GM19397 (cell line): ENCODE measurements around the gene PKIG.
A peak's percentile ranks its signal among the peaks of the same experiment; 100 is the strongest.
"Not testable (repeated sequence)": the region's sequence is repeated elsewhere in the genome, so short reads cannot be mapped to it uniquely, and the experiment has no call there.

Experiments
- ATAC-seq: cut with Tn5 transposase; IDR thresholded peaks from one replicate; pipeline ENCODE4 v1.9.1; 2021; ENCODE audit warnings: mild to moderate bottlenecking, moderate library complexity; ENCODE audit not compliant: unreplicated experiment

The PKIG gene

DNA sequence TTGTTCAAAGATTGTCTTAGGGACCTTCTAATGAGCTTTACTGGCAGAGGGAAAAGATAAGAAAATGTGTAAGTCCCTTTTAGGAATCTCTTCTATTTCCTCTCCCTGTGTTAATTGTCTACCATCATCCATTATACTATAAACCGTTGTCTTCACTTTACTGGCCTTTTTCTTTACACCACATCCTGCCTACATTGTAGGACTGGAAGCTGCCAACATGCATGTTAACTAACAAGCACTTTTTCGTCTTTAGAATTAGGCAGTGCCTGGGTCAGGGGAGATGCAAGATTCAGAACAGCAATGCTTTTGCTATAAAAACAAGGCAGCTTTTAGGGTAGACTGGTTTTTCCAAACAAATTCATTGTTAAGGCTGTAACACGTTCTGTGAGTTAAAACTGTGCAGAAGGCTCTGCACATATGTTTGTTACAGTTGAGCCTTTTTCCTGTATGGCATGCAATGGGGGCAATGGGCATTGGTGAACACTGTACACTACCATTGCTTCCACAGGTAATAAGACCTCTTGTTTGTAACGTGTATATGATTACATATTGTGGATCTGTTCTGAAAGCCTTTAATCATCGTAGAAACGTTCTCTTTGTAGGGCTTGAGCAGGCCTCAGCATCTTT is 10.9 kb upstream of the PKIG start:
- ATAC-seq: no peak

DNA sequence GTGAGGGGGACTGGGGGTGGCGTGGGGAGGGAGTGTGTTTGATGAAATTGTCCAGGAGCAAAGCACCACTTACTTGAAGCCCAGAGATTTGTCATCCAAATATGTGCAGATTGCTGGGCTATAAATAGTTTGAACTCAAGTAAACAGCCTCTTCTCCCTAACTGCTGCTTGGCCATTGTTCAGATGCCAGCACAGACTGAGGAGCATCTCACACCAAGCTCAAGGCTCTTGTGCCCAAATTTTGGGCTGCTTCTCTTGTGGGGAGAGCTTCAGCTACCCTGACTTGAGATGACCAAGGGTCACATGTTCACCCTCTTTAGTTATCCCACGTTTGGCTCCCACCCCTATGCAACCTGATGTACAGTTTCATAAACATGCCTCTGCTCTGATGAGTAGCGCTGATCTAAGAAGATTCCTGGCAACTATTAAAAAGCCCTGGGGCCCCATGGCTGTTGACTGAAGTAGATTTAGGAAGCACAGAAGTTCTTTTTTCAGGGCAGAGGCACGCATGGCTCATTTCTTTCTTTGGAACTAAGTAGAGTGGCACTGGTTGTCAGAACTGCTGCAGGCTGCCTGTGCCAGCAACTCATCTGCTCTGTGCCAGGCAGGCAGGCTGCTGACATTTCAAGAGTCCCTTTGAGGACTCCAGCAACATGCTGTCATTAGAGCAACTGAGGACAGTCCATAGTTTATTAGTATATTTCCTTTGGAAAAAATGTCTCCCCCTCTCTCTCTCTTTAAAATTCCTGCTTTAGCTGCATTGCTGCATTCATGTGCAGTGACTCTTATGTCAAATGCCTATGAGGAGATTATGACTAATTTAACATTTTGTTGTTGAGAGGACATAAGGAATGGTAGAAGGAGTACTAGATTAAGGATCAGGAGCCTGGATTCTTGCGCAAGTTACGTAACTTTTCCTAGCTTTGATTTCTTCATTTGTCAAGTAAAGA is 9.6 kb upstream of the PKIG start:
- no peak for ATAC-seq

DNA sequence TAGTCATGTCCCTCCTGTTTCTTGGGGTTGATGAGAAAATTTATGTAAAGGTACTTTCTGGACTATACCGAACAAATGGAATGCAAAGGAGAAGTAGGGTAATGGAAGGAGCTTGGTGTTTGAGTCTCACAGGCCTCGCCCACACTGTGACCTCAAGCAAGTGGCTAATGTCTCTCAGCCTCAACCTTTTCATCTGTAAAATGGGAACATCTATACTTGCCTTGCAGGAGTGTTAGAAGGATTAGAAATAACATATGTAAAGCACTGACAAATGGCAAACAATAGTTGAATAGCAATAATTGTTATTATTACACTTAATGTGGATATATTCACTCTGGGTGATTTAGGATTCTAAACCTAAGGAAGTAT is 8.9 kb upstream of the PKIG start:
- no peak for ATAC-seq

DNA sequence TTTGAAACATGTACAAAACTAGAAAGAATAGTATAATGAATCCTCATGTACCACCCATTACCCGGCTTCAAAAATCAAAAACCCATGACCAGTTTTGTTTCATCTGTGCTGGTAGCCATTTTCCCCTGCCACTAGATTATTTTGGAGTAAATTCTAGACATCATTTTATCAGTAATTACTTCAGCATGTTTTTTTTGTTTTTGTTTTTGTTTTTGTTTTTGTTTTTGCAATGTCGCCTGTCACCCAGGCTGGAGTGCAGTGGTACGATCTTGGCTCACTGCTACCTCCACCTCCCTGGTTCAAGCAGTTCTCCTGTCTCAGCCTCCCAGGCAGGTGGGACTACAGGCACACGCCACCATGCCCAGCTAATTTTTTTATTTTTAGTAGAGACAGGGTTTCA is 8.0 kb upstream of the PKIG start:
- ATAC-seq: no peak

DNA sequence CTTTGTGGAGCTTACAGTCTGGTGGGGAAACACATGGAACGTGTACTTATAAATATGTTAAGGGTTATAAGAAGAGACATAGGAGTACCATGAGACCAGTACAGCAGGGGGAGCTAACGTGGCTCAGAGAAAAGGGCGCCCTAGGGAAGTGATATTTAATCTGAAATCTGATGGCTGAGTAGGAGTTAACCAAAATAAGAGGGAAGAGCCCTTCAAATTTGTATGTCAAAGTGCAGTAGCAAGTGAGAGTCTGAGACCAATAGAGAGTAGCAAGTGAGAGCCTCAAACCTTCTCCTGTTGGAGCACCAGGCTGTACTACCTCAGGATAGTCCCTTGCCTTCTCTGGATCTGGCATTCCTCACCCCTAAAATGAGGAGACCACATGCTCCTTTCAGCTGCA is 6.1 kb upstream of the PKIG start:
- no peak for ATAC-seq

DNA sequence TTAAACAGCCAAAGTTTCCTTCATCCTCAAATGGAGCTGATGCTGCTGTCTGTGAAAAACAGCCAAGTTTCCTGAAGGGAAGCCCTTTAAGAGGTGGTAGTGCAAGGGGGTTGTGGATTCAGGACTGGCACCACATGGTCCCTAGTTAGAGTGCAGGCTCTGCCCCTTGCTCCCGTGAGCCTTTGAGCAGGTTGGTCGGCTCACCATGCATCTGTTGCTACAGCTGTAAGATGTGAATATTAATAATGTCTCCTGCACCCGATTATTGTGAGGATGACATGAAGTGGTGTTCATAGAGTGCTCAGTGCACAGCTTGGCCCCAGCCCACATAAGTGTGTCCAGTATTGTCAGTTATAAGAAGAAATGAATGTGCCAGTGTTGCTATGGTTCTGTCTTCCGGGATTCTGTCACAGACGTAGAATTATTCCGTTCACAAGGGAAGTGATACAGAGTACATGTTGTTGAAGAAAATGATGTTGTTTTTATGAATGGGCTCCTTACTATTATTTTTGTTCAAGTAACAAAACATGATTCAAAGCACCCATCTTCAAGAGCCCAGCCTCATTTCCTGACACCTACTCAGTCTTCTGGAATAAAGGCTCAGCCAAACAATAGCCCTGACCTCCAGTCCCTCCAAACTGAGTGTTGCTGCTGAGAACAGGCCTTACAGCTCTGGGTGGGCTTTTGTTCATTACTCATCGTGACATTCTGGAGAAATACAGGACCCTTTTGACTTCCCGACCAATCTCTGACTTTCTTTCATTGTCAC is 2.9 kb upstream of the PKIG start:
- no peak for ATAC-seq

DNA sequence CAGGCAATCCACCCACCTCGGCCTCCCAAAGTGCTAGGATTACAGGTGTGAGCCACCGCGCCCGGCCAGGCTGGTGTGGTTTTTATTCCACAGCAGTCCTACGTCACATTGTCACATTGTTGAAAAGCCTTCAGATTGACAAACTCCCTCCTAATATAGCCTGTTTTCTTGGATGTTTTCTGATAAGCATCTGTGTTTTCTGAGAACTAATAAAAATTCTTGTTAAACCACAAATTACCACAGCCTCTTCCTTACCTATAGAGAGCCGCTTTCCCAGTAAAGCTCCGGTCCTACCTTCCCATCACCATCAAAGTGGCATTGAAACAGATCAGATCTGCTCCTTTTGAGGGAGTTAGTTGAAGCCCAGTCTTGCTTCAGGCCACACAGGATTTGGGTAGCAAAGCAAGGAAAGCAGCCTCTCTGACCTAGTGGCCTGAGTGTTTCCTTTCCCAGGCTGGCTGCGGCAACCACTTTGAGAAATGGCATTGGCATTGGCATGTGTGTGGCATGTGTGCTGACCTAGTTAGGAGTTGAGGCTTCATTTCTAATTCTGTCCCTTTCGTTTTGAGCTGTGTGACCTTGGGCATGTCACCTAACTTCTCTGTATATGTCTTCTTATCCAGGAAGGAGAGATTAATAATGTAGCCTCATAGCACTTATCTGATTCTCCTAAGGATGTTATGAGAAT is 1.7 kb upstream of the PKIG start:
- ATAC-seq: no peak

DNA sequence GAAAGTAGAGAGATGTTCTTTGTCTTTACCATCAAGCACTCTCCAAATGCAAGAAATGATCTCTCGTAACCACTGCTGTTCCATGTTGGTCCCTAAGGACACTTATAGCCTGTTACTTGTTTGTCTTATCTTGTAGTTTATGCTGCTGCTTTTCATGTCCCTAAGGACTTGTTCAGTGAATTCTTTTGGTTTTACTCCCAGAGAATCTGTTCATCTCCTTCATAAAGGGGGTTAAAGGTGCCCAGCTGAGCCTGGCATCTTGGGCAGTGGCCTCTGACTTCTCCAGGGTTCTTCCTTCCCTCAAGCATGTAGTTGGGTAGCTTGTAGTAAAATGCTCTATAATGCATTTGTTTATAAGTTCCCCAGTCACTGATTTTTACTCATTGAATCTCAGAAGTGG is 864 bp upstream of the PKIG start:
- no peak for ATAC-seq

DNA sequence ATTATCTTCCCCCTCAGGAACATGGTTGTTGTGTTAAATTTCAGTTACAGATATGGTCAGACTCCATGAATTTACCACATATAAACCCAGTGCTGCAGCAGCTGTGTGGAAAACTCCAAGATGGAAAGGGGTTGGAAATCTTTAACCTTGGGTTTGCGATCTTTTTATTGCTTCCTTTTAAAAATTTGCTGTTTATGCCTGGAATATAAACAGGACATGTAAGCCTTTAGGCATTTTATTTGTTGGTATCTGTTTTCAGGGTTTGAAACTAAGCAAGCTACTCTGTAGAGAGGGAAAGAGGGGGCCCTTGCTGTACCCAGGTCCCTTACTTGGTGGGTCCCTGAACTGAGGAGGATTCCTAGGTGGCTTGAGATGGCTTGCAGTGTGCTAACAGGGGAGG is 778 bp downstream of the PKIG start:
- ATAC-seq: no peak

DNA sequence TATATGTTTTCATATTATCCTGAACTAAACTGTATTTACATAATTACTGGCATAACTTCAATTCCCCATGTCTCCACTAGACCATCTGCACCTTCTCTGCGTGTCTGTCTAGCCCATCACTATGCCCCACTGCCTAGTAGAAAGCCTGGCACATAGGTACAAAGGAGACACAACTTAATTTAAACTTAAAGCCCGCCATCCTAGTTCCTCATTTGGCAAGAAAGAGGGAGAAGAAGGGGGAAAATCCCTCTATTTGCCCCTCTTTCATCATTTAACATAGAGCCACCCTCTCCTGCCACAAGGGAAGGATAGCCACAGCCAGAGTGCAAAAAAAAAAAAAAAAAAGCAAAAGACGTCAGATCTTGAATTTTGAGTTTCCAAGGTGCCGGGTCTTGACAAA is 1.8 kb downstream of the PKIG start:
- no peak for ATAC-seq

DNA sequence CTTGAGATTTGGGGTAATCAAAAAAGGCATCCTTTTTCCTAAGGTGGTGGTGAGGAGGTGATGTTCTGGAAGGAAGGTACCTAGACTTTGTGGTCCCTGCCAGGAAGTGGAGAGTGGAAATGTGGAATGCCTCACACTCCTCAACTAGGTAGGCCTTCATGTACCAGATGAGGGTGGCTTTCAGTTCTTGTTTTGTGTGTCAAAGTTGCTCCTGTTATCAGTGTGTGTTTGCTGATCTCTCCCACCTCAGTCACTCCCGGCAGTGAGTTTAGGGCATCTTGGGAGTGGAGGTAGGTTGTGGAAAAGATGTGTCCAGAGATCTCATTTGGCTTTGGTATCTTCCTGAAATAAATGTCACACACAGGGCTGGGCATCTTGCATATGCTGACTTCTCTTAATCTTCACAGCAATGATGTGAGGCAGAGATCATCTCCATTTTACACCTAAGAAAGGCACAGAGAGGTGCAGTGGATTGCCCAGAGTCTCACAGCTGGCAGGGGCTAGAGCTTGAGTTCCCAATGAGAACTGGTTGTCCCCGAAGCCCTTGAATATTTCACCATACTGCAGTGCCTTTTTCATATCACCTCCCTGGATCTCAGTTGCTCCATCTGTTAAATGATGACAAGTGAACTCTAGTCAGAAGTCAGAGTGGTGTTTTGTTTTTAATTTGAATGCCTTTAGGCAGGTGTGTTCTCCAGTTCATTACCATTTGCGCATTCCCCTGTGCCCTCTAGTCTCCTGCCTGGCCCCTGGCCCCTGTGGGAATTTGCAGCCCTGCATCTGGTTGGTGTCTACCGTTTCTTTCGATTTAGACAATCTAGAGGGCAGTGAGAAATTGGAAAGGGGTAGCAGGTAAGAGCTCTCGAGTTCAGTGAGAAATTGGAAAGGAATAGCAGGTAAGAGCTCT is 2.9 kb downstream of the PKIG start:
- ATAC-seq: no peak

DNA sequence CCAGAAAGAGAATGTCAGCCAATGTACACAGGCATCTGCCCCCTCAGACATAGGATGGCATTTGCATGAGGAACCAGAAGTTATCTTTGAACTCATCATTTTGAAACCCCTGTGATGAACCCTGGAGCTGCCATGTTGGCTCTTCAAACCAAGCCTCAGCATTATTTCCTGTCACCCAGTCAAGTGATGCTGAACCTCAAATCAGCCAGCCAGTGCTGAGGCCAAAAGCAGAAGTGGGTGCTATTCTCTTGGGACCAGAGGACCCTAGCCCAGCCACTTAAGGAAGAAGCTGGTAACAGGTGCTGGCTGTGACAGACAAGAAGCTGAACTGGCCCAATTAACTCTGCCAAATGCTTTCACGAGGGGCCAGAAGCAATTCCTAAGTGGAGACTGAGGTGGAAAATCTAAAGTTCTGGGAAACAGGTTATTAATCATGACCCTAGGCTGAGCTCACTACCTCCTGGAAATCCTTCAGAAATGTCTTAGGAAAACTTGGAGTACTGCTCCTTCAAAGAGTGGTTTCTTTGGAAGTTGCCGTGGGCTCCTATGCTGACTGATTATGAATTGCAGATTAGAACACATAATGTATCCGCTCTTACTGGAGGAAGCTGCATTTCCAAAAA is 4.0 kb downstream of the PKIG start:
- ATAC-seq: peak; percentile 73

DNA sequence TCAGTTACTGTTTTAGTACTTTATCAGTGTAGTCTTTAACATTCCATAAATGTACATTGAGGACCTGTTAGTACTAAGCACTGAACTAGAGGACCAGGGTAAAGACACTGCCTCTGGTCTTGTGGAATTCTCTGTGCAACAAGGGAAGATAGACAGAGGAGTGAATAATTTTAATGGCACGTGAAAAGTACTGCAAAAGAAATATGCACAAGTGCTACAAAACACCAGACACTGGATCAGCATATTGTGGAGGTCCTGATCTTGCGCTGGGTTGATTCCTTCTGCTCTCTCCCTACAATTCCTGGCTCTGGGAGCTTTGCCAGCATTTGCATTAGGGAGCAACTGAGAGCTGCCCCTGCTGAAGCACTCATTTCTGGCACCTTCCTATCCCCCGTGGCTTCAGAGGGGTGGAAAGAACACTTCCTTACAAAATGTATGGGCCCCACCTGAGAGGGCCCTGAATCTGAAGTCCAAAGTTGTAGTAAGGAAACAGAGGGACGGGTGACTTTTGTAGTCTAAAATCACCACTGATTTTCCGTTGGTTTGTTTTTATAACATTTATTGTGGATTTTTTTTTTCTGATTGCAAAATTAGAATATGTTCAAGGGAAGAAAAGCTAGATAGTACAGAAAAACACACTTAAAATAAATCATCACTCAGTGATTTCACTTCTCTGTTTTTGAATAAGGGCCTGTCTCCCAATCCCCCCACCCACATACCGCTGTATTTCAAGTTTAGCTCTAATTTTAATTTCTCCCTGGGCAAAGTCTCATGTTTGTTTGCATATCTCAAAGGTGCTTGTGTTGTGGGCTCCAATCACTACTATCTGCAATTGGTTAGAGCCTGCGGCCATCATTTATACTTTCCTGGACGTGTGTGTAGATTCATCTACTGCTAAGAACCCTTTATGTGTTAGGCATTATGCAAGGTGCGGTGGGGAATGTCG is 4.9 kb downstream of the PKIG start:
- ATAC-seq: no peak

DNA sequence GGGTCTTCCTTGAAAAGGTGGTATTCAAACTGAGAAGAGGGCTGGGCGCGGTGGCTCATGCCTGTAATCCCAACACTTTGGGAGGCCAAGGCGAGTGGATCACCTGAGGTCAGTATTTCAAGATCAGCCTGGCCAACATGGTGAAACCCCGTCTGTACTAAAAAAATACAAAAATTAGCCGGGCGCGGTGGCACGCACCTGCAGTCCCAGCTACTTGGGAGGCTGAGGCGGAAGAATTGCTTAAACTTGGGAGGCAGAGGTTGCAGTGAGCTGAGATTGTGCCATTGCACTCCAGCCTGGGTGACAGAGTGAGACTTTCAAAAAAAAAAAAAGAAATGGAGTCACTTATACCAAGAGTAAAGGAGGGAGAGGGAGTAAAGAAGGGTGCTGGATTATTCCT is 5.9 kb downstream of the PKIG start:
- ATAC-seq: not testable (repeated sequence)

DNA sequence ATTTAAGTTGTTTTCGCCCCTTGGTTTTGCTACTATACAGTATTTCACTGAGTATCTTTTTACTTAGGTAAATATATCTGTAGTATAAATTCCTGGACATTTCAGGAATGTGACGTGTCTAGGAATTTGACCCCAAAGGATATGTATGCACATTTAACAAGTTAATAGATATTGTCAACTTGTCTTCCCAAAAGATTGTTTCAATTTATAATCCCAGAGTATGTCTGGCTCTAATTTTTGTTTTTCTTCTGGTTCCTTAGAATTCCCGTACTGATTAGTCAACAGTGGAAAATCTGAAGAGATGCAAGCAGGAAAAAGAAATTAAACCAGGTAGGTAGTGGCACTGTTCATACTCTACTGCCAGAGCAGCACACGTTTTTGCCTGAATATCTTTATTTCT is 7.2 kb downstream of the PKIG start:
- ATAC-seq: no peak

DNA sequence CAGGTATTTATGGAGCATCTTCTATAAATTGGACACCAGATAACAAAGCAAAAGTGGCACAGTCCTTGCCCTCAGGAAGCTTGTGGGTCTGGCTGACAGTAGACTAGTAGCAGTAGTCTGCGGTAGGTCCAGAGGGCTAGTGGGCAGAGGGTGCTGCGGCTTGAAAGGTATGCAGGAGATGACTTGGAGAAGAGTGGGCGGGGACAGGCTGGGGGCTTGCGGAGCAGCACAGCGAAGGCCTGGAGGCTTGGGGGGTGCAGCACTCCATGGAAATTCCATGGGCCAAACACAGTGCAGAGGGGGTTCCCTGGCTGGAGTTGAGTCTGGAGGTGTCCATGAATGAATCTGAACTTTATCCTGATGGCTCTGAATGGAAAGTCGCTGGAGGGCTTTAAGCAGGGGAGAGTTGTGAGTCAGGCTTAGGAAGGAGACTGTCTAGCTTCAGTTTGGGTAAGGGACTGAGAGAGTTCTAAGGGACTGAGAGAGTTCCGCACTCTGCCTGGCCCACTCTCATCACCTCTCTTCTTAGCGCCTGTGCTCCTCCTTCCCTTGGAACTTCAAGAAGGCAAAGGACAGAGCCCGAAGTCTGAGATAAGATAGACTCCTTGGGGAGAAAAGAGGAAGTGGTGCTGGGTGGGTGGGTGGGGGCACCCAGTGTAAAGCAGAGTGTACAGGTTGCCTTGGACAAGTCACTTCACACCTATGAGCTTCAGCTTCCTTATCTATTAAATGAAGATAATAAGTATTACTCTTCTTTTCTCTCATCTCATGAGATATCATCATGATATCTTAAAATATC is 8.8 kb downstream of the PKIG start:
- ATAC-seq: no peak

DNA sequence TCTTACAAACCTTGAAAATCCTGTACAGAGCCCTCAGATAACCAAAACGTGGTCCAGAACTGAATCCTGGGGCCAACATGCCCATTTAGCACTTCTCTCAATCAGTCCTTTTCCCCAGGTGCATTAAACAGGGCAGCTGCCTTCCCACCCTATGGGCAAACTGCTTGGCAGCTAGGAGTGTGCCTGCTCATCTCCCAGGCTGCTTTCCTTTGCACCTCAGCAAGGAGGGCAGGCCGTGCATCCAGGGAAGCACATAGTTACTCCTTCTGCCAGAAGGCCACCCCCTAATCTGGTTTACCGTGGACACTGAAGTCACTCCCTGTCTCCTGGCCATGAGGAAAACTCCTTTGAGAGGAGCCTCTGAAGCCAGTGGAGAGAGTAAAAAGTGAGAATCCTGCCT is 10.0 kb downstream of the PKIG start:
- no peak for ATAC-seq

DNA sequence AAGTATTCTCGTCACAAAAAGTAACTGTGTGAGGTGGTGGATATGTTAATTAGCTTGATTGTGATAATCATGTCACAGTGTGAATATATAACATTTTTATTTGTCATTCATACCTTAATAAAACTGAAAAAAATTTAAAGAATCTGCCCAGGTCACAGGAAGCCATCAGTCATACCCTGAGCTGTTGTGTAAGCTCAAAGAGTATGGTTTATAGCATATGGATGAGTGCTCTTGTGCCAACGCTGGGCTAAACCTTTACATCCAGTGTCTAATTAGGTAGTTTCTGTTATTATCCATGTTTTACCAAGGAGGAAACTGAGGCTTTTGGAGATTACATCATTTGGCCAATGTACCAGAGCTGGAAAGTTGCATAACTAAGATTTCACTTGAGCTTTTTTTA is 11.4 kb downstream of the PKIG start:
- no peak for ATAC-seq
